IMR-90 (cell line): ENCODE results near the gene TATDN2. TPM values are rescaled to one million over a fixed set of nuclear protein-coding genes. Genes with fewer than 3 reads are reported as not detected.

Experiments used
- ATAC-seq: fragments of 200-7000 bp; cut with Tn5 transposase; 2 replicates; pipeline ENCODE4 v1.9.1; 2020; ENCODE audit warnings: low read depth, mild to moderate bottlenecking, moderate library complexity
- BruUV-seq: library from RNA; stranded (reverse); fragments of 400-500 nt; replicated peaks from 2 replicates; lab custom pipeline; 2021; lab: Mats Ljungman, UMichigan
- CTCF ChIA-PET: fragments of 300-600 bp; formaldehyde crosslinking; extraction: SDS; loops from one replicate; lab custom pipeline; 2021; ENCODE audit warnings: antibody characterized with exemption; lab: Yijun Ruan, JAX
- POLR2A ChIA-PET: fragments of 300-600 bp; sonication (Branson Sonifier 250); formaldehyde crosslinking; loops from one replicate; lab custom pipeline; 2022; ENCODE audit warnings: antibody characterized with exemption; ENCODE audit not compliant: unreplicated experiment; lab: Charles Lee
- DNase-seq: peaks from one replicate; pipeline ENCODE4 v3.0.0; 2013
- H2AFZ ChIP-seq: replicated peaks from 2 replicates; pipeline ENCODE3; 2013; ENCODE audit warnings: low read length, mild to moderate bottlenecking; ENCODE audit not compliant: poor library complexity
- H2AK5ac ChIP-seq: 2 replicates; pipeline ENCODE4 v1.6.1; 2013; ENCODE audit warnings: low read depth, low read length, inconsistent platforms
- H2AK9ac ChIP-seq: replicated peaks from 2 replicates; pipeline ENCODE3; 2013; ENCODE audit warnings: mild to moderate bottlenecking, low read depth, low read length, moderate library complexity; ENCODE audit not compliant: poor library complexity
- H2BK120ac ChIP-seq: 2 replicates; pipeline ENCODE4 v1.6.1; 2013; ENCODE audit warnings: low read depth, low read length, inconsistent platforms
- H2BK15ac ChIP-seq: 3 replicates; pipeline ENCODE4 v1.6.1; 2013; ENCODE audit warnings: low read depth, low read length, inconsistent platforms
- H2BK20ac ChIP-seq: 2 replicates; pipeline ENCODE4 v1.6.1; 2013; ENCODE audit warnings: low read depth, mild to moderate bottlenecking, inconsistent platforms, low read length, moderate library complexity
- H2BK5ac ChIP-seq: 2 replicates; pipeline ENCODE4 v1.6.1; 2013; ENCODE audit warnings: mild to moderate bottlenecking, low read depth, low read length, inconsistent platforms; ENCODE audit not compliant: poor library complexity, severe bottlenecking
- H3K14ac ChIP-seq: replicated peaks from 2 replicates; pipeline ENCODE4 v1.6.1; 2013; ENCODE audit warnings: low read depth, low read length, inconsistent platforms
- H3K18ac ChIP-seq: 2 replicates; pipeline ENCODE4 v1.6.1; 2013; ENCODE audit warnings: low read depth, low read length, control low read depth
- H3K23ac ChIP-seq: 2 replicates; pipeline ENCODE4 v1.6.1; 2013; ENCODE audit warnings: low read depth, low read length, inconsistent platforms
- H3K27ac ChIP-seq: 2 replicates; pipeline ENCODE4 v1.5.1; 2013; ENCODE audit warnings: mild to moderate bottlenecking, control low read depth, low read length; ENCODE audit not compliant: insufficient read depth
- H3K27me3 ChIP-seq: 2 replicates; pipeline ENCODE4 v1.6.1; 2013; ENCODE audit warnings: low read length; ENCODE audit not compliant: control insufficient read depth, insufficient read depth
- H3K36me3 ChIP-seq: 2 replicates; pipeline ENCODE4 v1.6.1; 2013; ENCODE audit warnings: low read length, mixed read lengths; ENCODE audit not compliant: control insufficient read depth, insufficient read depth
- H3K4ac ChIP-seq: 2 replicates; pipeline ENCODE4 v1.6.1; 2013; ENCODE audit warnings: low read depth, low read length, inconsistent platforms
- H3K4me1 ChIP-seq: 2 replicates; pipeline ENCODE4 v1.6.1; 2013; ENCODE audit warnings: low read length, mixed read lengths; ENCODE audit not compliant: control insufficient read depth, insufficient read depth
- H3K4me2 ChIP-seq: 2 replicates; pipeline ENCODE4 v1.6.1; 2013; ENCODE audit warnings: low read depth, mild to moderate bottlenecking, control low read depth, low read length, moderate library complexity
- H3K4me3 ChIP-seq: 2 replicates; pipeline ENCODE4 v1.5.1; 2013; ENCODE audit warnings: low read depth, mild to moderate bottlenecking, control low read depth, low read length, moderate library complexity; ENCODE audit not compliant: insufficient read depth
- H3K56ac ChIP-seq: 2 replicates; pipeline ENCODE4 v1.6.1; 2013; ENCODE audit warnings: low read length, inconsistent platforms; ENCODE audit not compliant: insufficient read depth; ENCODE audit errors: extremely low read depth
- H3K79me1 ChIP-seq, 2 experiments: 2 replicates each; pipeline ENCODE4 v1.6.1; 2013; ENCODE audit warnings: low read length in 2 of 2, inconsistent platforms in 1 of 2, low read depth in 1 of 2
- H3K9ac ChIP-seq: 2 replicates; pipeline ENCODE4 v1.6.1; 2013; ENCODE audit warnings: low read depth, low read length, control low read depth
- H3K9me1 ChIP-seq: 2 replicates; pipeline ENCODE4 v1.6.1; 2013; ENCODE audit warnings: low read length, inconsistent platforms; ENCODE audit not compliant: insufficient read depth
- H3K9me3 ChIP-seq: 2 replicates; pipeline ENCODE4 v1.6.1; 2013; ENCODE audit warnings: low read length; ENCODE audit not compliant: control insufficient read depth, insufficient read depth
- H4K20me1 ChIP-seq: 2 replicates; pipeline ENCODE4 v1.6.1; 2013; ENCODE audit warnings: low read length, inconsistent platforms; ENCODE audit not compliant: insufficient read depth
- H4K5ac ChIP-seq: 2 replicates; pipeline ENCODE4 v1.6.1; 2013; ENCODE audit warnings: mild to moderate bottlenecking, low read depth, low read length, control low read depth
- H4K8ac ChIP-seq, 2 experiments: 2 replicates each; pipeline ENCODE4 v1.6.1; 2013; ENCODE audit warnings: low read depth in 2 of 2, low read length in 2 of 2, control low read depth in 1 of 2, inconsistent platforms in 1 of 2
- H4K91ac ChIP-seq: 2 replicates; pipeline ENCODE4 v1.6.1; 2013; ENCODE audit warnings: low read depth, low read length, inconsistent platforms; ENCODE audit not compliant: insufficient read depth
- BHLHE40 ChIP-seq: fragments of 150-350 bp; IDR thresholded peaks from 2 replicates; pipeline ENCODE4 v1.6.1; 2016; ENCODE audit warnings: mild to moderate bottlenecking, low read depth, low read length
- CEBPB ChIP-seq: IDR thresholded peaks from 2 replicates; pipeline ENCODE4 v1.6.1; 2012; ENCODE audit warnings: low read depth, low read length, improper control_type of control experiment
- CHD1 ChIP-seq: IDR thresholded peaks from 2 replicates; pipeline ENCODE4 v1.6.1; 2012; ENCODE audit warnings: low read depth, low read length, improper control_type of control experiment
- MAZ ChIP-seq: IDR thresholded peaks from 2 replicates; pipeline ENCODE4 v1.6.1; 2012; ENCODE audit warnings: low read depth, mild to moderate bottlenecking, low read length, improper control_type of control experiment, moderate library complexity, borderline replicate concordance
- MXI1 ChIP-seq: IDR thresholded peaks from 2 replicates; pipeline ENCODE4 v1.6.1; 2012; ENCODE audit warnings: low read depth, mild to moderate bottlenecking, low read length, moderate library complexity, borderline replicate concordance
- NFE2L2 ChIP-seq: fragments of 150-350 bp; IDR thresholded peaks from 2 replicates; pipeline ENCODE4 v1.6.1; 2016; ENCODE audit warnings: low read depth, mild to moderate bottlenecking, low read length
- POLR2A ChIP-seq: IDR thresholded peaks from 2 replicates; pipeline ENCODE4 v1.6.1; 2012; ENCODE audit warnings: mild to moderate bottlenecking, low read depth, low read length
- RAD21 ChIP-seq: IDR thresholded peaks from 2 replicates; pipeline ENCODE4 v1.6.1; 2012; ENCODE audit warnings: low read length, improper control_type of control experiment
- RFX5 ChIP-seq: IDR thresholded peaks from 2 replicates; pipeline ENCODE4 v1.8.0; 2012; ENCODE audit warnings: low read depth, mild to moderate bottlenecking, low read length, moderate library complexity
- SMC3 ChIP-seq: fragments of 150-350 bp; IDR thresholded peaks from 2 replicates; pipeline ENCODE4 v1.6.1; 2016; ENCODE audit warnings: low read depth, mild to moderate bottlenecking, antibody characterized with exemption, low read length, moderate library complexity
- WGBS, 2 experiments: methylation state at CpG; one replicate each; pipeline versions ENCODE4 v1.1.5 to v1.1.7; 2013; ENCODE audit warnings: missing lambda C conversion rate in 2 of 2; ENCODE audit not compliant: insufficient read length in 1 of 2; ENCODE audit errors: extremely low coverage in 2 of 2; 5-methylcytosine and 5-hydroxymethylcytosine counted together
- dilution Hi-C: fragments of 300-500 bp; cut with HindIII; formaldehyde crosslinking; loops from one replicate; pipeline ENCODE4 v1.14.3; 2018; ENCODE audit warnings: low sequenced_read_pairs; ENCODE audit not compliant: unreplicated experiment
- in situ Hi-C: fragments of 300-500 bp; cut with MboI; formaldehyde crosslinking; loops from 3 replicates; pipeline ENCODE4 v1.14.3; 2019; ENCODE audit warnings: low sequenced_read_pairs, inconsistent platforms, mixed read lengths
- intact Hi-C: fragments of 100-400 bp; cut with micrococcal nuclease; formaldehyde crosslinking; loops from 2 replicates; pipeline ENCODE4 v1.10.0; 2022
- polyA plus RNA-seq, 3 experiments: library from polyadenylated mRNA; depleted of rRNA; stranded (reverse); fragments of >200 nt; gene quantifications; 2 replicates each; pipeline ENCODE4 v1.2.3, GENCODE V29; 2012; ENCODE audit warnings: low replicate concordance in 1 of 3
- total RNA-seq: library from RNA; depleted of rRNA; stranded (reverse); fragments of >200 nt; gene quantifications from 2 replicates; pipeline ENCODE4 v1.2.3, GENCODE V29; 2012
- TF ChIP-seq, protein P1 (sequence below): conservative IDR thresholded peaks from 2 replicates; pipeline ENCODE4 v1.5.1; 2012; ENCODE audit warnings: mild to moderate bottlenecking, low read depth, low read length, improper control_type of control experiment
- TF ChIP-seq, protein P2 (sequence below): fragments of 150-350 bp; IDR thresholded peaks from 2 replicates; pipeline ENCODE4 v1.6.1; 2016; ENCODE audit warnings: low read depth, mild to moderate bottlenecking, low read length, moderate library complexity, borderline replicate concordance
- TF ChIP-seq, protein P3 (sequence below): fragments of 150-350 bp; IDR thresholded peaks from 2 replicates; pipeline ENCODE4 v1.6.1; 2017; ENCODE audit warnings: mild to moderate bottlenecking, antibody characterized with exemption, low read length, low read depth

The TATDN2 gene
- total and polyA plus RNA-seq, 2 of the 4 experiments (the other 2 are of a cell fraction), result 9.0 to 18.8 TPM

DNA sequence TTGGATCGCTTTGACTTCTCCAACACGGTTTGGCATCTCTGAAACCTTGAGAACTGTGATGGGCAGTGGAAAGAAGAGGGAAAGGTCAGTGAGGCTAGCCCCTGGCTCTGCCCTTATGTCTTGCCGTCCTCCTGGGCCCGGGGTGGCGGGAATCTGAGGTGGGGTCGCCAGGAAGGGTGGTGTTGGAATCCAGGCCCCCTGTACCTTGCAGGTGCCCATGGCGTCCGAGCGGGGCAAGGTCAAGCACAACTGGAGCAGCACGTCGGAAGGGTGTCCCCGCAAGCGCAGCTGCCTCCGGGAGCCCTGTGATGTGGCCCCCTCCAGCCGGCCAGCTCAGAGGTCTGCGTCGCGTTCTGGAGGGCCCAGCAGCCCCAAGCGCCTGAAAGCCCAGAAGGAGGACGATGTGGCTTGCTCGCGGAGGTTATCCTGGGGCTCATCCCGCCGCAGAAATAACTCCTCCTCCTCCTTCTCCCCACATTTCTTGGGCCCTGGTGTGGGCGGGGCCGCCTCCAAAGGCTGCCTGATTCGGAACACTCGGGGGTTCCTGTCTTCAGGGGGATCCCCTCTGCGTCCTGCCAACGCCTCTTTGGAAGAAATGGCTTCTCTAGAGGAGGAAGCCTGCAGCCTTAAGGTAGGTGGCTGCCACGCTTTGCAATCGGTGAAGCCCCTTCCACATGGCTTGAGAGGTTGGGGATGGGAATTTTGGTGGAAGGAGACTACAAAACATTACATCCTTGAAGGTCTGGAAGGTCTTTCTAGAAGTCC is 907 bp downstream of the TATDN2 start:
- Histone ChIP-seq H3K27ac (peak overlapping the region; percentile 64), H3K79me1 (peaks cover 28 to 49% of the 10 kb centered on the region in 2 experiments), H2AFZ (peak overlapping the region; percentile 83), H4K5ac (peak overlapping the region; percentile 44; the same call in 1 of the 2 replicates), H4K20me1 (peaks cover 25% of the 10 kb centered on the region), H2BK120ac (0 out of 2 replicates have a peak overlapping the region, but pooled peaks have one; percentile 38), H3K4me1 (peaks cover 5% of the 10 kb centered on the region; the same call in 1 of the 2 replicates), H3K9me1 (peaks cover 16% of the 10 kb centered on the region), H3K9me3 (0 out of 2 replicates have a peak, but pooled peaks cover 4% of the 10 kb centered on the region), H2AK9ac (peak overlapping the region; percentile 95), H2AK5ac (peak overlapping the region; percentile 87), H3K36me3 (peaks cover 11% of the 10 kb centered on the region), H4K91ac (peak overlapping the region; percentile 42), H3K18ac (peak overlapping the region; percentile 51; the same call in 1 of the 2 replicates), H2BK20ac (no peak overlapping the region), H3K23ac (peak overlapping the region; percentile 99), H2BK15ac (peak overlapping the region; percentile 17; the same call in 1 of the 3 replicates), H3K14ac (peak overlapping the region; percentile 97), H3K56ac (peak overlapping the region; percentile 44; the same call in 1 of the 2 replicates), H3K4ac (peak overlapping the region; percentile 53), H3K4me3 (peak overlapping the region; percentile 73), H3K4me2 (peak overlapping the region; percentile 93), H3K27me3 (no peaks in the 10 kb centered on the region), H3K9ac (peak overlapping the region; percentile 86), H2BK5ac (peak overlapping the region; percentile 10), H4K8ac (peak overlapping the region; percentile 51 to 75)
- ChIA-PET POLR2A (interaction anchor here (0.6 kb wide), 1 partner anchor 134 kb away, joined by 4 read pairs; no protein-coding TSS in a partner anchor), CTCF (interaction anchor here (1.3 kb wide), 1 partner anchor 14 kb away, joined by 5 read pairs; no protein-coding TSS in a partner anchor)
- ATAC-seq (peak; percentile 22), DNase-seq (peak; percentile 2)
- in situ Hi-C loops (no loop called here), dilution Hi-C loops (no loop called here), intact Hi-C loops (no loop called here)
- no TSS peak for BruUV-seq
- 0% methylated on average over 16 of the region's 32 CpGs; no CpG with 5 or more reads in 1 of the 2 experiments for WGBS, 2 experiments
- TF ChIP-seq CEBPB (no peak), BHLHE40 (no peak), POLR2A (no peak), RAD21 (no peak), MAZ (no peak), RFX5 (no peak), CHD1 (no peak), MXI1 (no peak; the same call in 1 of the 2 replicates), SMC3 (no peak), NFE2L2 (no peak)
- TF ChIP-seq, protein P1, sequence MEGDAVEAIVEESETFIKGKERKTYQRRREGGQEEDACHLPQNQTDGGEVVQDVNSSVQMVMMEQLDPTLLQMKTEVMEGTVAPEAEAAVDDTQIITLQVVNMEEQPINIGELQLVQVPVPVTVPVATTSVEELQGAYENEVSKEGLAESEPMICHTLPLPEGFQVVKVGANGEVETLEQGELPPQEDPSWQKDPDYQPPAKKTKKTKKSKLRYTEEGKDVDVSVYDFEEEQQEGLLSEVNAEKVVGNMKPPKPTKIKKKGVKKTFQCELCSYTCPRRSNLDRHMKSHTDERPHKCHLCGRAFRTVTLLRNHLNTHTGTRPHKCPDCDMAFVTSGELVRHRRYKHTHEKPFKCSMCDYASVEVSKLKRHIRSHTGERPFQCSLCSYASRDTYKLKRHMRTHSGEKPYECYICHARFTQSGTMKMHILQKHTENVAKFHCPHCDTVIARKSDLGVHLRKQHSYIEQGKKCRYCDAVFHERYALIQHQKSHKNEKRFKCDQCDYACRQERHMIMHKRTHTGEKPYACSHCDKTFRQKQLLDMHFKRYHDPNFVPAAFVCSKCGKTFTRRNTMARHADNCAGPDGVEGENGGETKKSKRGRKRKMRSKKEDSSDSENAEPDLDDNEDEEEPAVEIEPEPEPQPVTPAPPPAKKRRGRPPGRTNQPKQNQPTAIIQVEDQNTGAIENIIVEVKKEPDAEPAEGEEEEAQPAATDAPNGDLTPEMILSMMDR, result no peak
- TF ChIP-seq, protein P2, sequence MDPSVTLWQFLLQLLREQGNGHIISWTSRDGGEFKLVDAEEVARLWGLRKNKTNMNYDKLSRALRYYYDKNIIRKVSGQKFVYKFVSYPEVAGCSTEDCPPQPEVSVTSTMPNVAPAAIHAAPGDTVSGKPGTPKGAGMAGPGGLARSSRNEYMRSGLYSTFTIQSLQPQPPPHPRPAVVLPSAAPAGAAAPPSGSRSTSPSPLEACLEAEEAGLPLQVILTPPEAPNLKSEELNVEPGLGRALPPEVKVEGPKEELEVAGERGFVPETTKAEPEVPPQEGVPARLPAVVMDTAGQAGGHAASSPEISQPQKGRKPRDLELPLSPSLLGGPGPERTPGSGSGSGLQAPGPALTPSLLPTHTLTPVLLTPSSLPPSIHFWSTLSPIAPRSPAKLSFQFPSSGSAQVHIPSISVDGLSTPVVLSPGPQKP, result no peak
- TF ChIP-seq, protein P3, sequence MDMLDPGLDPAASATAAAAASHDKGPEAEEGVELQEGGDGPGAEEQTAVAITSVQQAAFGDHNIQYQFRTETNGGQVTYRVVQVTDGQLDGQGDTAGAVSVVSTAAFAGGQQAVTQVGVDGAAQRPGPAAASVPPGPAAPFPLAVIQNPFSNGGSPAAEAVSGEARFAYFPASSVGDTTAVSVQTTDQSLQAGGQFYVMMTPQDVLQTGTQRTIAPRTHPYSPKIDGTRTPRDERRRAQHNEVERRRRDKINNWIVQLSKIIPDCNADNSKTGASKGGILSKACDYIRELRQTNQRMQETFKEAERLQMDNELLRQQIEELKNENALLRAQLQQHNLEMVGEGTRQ, result no peak
